ENCODE data around the gene KIAA1217.
"Not testable (repeated sequence)": the region's sequence is repeated elsewhere in the genome, so short reads cannot be mapped to it uniquely, and the experiment has no call there.

KIAA1217 gene

GRCh38 chr10:24337723-24338122, 128.8 kb downstream of the KIAA1217 start:
- H3K4me3 ChIP-seq (ENCODE audit: low read length); H3K4me1 ChIP-seq (ENCODE audit: control insufficient read depth, insufficient read depth, low read length); H3K9me3 ChIP-seq (ENCODE audit: control insufficient read depth, low read length); H3K27me3 ChIP-seq (ENCODE audit: control insufficient read depth, insufficient read depth, low read length); H3K9ac ChIP-seq (ENCODE audit: low read length); H3K36me3 ChIP-seq (ENCODE audit: control insufficient read depth, insufficient read depth, low read length): not testable (repeated sequence)

GRCh38 chr10:24339387-24339786, 130.4 kb downstream of the KIAA1217 start:
- H3K4me1 ChIP-seq (ENCODE audit: control insufficient read depth, insufficient read depth, low read length), result no peaks in the 10 kb centered on the region

GRCh38 chr10:24340446-24340845, 131.5 kb downstream of the KIAA1217 start:
- Histone ChIP-seq H3K36me3 (ENCODE audit: control insufficient read depth, insufficient read depth, low read length) (no peaks in the 10 kb centered on the region), H3K9me3 (ENCODE audit: control insufficient read depth, low read length) (no peaks in the 10 kb centered on the region), H3K9ac (ENCODE audit: low read length) (no peak overlapping the region), H3K4me1 (ENCODE audit: control insufficient read depth, insufficient read depth, low read length) (no peaks in the 10 kb centered on the region), H3K27me3 (ENCODE audit: control insufficient read depth, insufficient read depth, low read length) (no peaks in the 10 kb centered on the region), H3K4me3 (ENCODE audit: low read length) (no peak overlapping the region)

More at GRCh38 chr10:24339387-24339786, 130.4 kb downstream of the KIAA1217 start:
- Histone ChIP-seq H3K9ac (ENCODE audit: low read length) (no peak overlapping the region), H3K36me3 (ENCODE audit: control insufficient read depth, insufficient read depth, low read length) (no peaks in the 10 kb centered on the region), H3K9me3 (ENCODE audit: control insufficient read depth, low read length) (no peaks in the 10 kb centered on the region), H3K4me3 (ENCODE audit: low read length) (no peak overlapping the region), H3K27me3 (ENCODE audit: control insufficient read depth, insufficient read depth, low read length) (no peaks in the 10 kb centered on the region)

GRCh38 chr10:24340883-24341282, 131.9 kb downstream of the KIAA1217 start:
- H3K4me3 ChIP-seq (ENCODE audit: low read length), result no peak overlapping the region
- H3K27me3 ChIP-seq (ENCODE audit: control insufficient read depth, insufficient read depth, low read length), result no peaks in the 10 kb centered on the region
- no peaks in the 10 kb centered on the region for H3K4me1 ChIP-seq (ENCODE audit: control insufficient read depth, insufficient read depth, low read length)
- no peaks in the 10 kb centered on the region for H3K36me3 ChIP-seq (ENCODE audit: control insufficient read depth, insufficient read depth, low read length)
- H3K9ac ChIP-seq (ENCODE audit: low read length), result no peak overlapping the region
- no peaks in the 10 kb centered on the region for H3K9me3 ChIP-seq (ENCODE audit: control insufficient read depth, low read length)

- Histone ChIP-seq H3K4me1 (ENCODE audit: control insufficient read depth, insufficient read depth, low read length) (no peaks in the 10 kb centered on the region), H3K27me3 (ENCODE audit: control insufficient read depth, insufficient read depth, low read length) (no peaks in the 10 kb centered on the region), H3K4me3 (ENCODE audit: low read length) (no peak overlapping the region), H3K36me3 (ENCODE audit: control insufficient read depth, insufficient read depth, low read length) (no peaks in the 10 kb centered on the region), H3K9me3 (ENCODE audit: control insufficient read depth, low read length) (no peaks in the 10 kb centered on the region), H3K9ac (ENCODE audit: low read length) (no peak overlapping the region)
Observed at GRCh38 chr10:24341371-24341770, 132.4 kb downstream of the KIAA1217 start.

- H3K27me3 ChIP-seq (ENCODE audit: control insufficient read depth, insufficient read depth, low read length), result no peaks in the 10 kb centered on the region
- H3K9me3 ChIP-seq (ENCODE audit: control insufficient read depth, low read length), result no peaks in the 10 kb centered on the region
- H3K4me3 ChIP-seq (ENCODE audit: low read length), result no peak overlapping the region
- H3K9ac ChIP-seq (ENCODE audit: low read length), result no peak overlapping the region
- no peaks in the 10 kb centered on the region for H3K36me3 ChIP-seq (ENCODE audit: control insufficient read depth, insufficient read depth, low read length)
- no peaks in the 10 kb centered on the region for H3K4me1 ChIP-seq (ENCODE audit: control insufficient read depth, insufficient read depth, low read length)
Observed at GRCh38 chr10:24341897-24342296, 133.0 kb downstream of the KIAA1217 start.

GRCh38 chr10:24343686-24344085, 134.7 kb downstream of the KIAA1217 start:
- H3K4me1 ChIP-seq (ENCODE audit: control insufficient read depth, insufficient read depth, low read length), result no peaks in the 10 kb centered on the region
- H3K4me3 ChIP-seq (ENCODE audit: low read length), result no peak overlapping the region
- H3K9ac ChIP-seq (ENCODE audit: low read length), result no peak overlapping the region

GRCh38 chr10:24344279-24344678, 135.3 kb downstream of the KIAA1217 start:
- Histone ChIP-seq H3K4me1 (ENCODE audit: control insufficient read depth, insufficient read depth, low read length) (no peaks in the 10 kb centered on the region), H3K4me3 (ENCODE audit: low read length) (no peak overlapping the region), H3K9ac (ENCODE audit: low read length) (no peak overlapping the region), H3K9me3 (ENCODE audit: control insufficient read depth, low read length) (no peaks in the 10 kb centered on the region), H3K27me3 (ENCODE audit: control insufficient read depth, insufficient read depth, low read length) (no peaks in the 10 kb centered on the region), H3K36me3 (ENCODE audit: control insufficient read depth, insufficient read depth, low read length) (no peaks in the 10 kb centered on the region)

More at GRCh38 chr10:24343686-24344085, 134.7 kb downstream of the KIAA1217 start:
- no peaks in the 10 kb centered on the region for H3K9me3 ChIP-seq (ENCODE audit: control insufficient read depth, low read length)
- no peaks in the 10 kb centered on the region for H3K27me3 ChIP-seq (ENCODE audit: control insufficient read depth, insufficient read depth, low read length)
- H3K36me3 ChIP-seq (ENCODE audit: control insufficient read depth, insufficient read depth, low read length), result no peaks in the 10 kb centered on the region

- no peak overlapping the region for H3K4me3 ChIP-seq (ENCODE audit: low read length)
- H3K4me1 ChIP-seq (ENCODE audit: control insufficient read depth, insufficient read depth, low read length), result no peaks in the 10 kb centered on the region
- no peak overlapping the region for H3K9ac ChIP-seq (ENCODE audit: low read length)
- H3K9me3 ChIP-seq (ENCODE audit: control insufficient read depth, low read length), result no peaks in the 10 kb centered on the region
- H3K27me3 ChIP-seq (ENCODE audit: control insufficient read depth, insufficient read depth, low read length), result no peaks in the 10 kb centered on the region
- no peaks in the 10 kb centered on the region for H3K36me3 ChIP-seq (ENCODE audit: control insufficient read depth, insufficient read depth, low read length)
Observed at GRCh38 chr10:24344695-24345463, 135.9 kb downstream of the KIAA1217 start.

- Histone ChIP-seq H3K4me3 (ENCODE audit: low read length) (no peak overlapping the region), H3K27me3 (ENCODE audit: control insufficient read depth, insufficient read depth, low read length) (no peaks in the 10 kb centered on the region), H3K9ac (ENCODE audit: low read length) (no peak overlapping the region), H3K4me1 (ENCODE audit: control insufficient read depth, insufficient read depth, low read length) (no peaks in the 10 kb centered on the region), H3K36me3 (ENCODE audit: control insufficient read depth, insufficient read depth, low read length) (no peaks in the 10 kb centered on the region), H3K9me3 (ENCODE audit: control insufficient read depth, low read length) (no peaks in the 10 kb centered on the region)
Observed at GRCh38 chr10:24346877-24347519, 138.1 kb downstream of the KIAA1217 start.

- Histone ChIP-seq H3K9me3 (ENCODE audit: control insufficient read depth, low read length) (no peaks in the 10 kb centered on the region), H3K27me3 (ENCODE audit: control insufficient read depth, insufficient read depth, low read length) (no peaks in the 10 kb centered on the region), H3K36me3 (ENCODE audit: control insufficient read depth, insufficient read depth, low read length) (no peaks in the 10 kb centered on the region), H3K4me3 (ENCODE audit: low read length) (no peak overlapping the region), H3K9ac (ENCODE audit: low read length) (no peak overlapping the region), H3K4me1 (ENCODE audit: control insufficient read depth, insufficient read depth, low read length) (no peaks in the 10 kb centered on the region)
Observed at GRCh38 chr10:24349379-24350001, 140.6 kb downstream of the KIAA1217 start.

All from mucosa of stomach (tissue), 1 donor.